ENCODE results near the gene FADS2. TPM values are rescaled to one million over a fixed set of nuclear protein-coding genes. Genes with fewer than 3 reads are reported as not detected.
A peak's percentile ranks its signal among the peaks of the same experiment; 100 is the strongest.

The FADS2 gene
- total and polyA plus RNA-seq, 2 of the 13 experiments (the other 11 are each of a cell fraction or from before 2014, with no cell fraction given) = 90.1 to 124 TPM

- TF ChIP-seq, protein P1, sequence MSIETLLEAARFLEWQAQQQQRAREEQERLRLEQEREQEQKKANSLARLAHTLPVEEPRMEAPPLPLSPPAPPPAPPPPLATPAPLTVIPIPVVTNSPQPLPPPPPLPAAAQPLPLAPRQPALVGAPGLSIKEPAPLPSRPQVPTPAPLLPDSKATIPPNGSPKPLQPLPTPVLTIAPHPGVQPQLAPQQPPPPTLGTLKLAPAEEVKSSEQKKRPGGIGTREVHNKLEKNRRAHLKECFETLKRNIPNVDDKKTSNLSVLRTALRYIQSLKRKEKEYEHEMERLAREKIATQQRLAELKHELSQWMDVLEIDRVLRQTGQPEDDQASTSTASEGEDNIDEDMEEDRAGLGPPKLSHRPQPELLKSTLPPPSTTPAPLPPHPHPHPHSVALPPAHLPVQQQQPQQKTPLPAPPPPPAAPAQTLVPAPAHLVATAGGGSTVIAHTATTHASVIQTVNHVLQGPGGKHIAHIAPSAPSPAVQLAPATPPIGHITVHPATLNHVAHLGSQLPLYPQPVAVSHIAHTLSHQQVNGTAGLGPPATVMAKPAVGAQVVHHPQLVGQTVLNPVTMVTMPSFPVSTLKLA (IDR thresholded peaks at IDR 0.05) = peak; percentile 48
- no peak for TF ChIP-seq ZNF335 (CRISPR knock-in tag; IDR thresholded peaks at IDR 0.05)
- TF ChIP-seq HNF4G (IDR thresholded peaks at IDR 0.05; ENCODE audit: borderline replicate concordance, low read depth, low read length) = no peak
- 0 out of 2 replicates have a peak, but pooled peaks have one; percentile 16 for TF ChIP-seq HNF4G (CRISPR knock-in tag; IDR thresholded peaks at IDR 0.05; ENCODE audit: borderline replicate concordance, low read depth)
- TF ChIP-seq NRL (CRISPR knock-in tag; IDR thresholded peaks at IDR 0.05; ENCODE audit: borderline replicate concordance) = peak; percentile 60
- no peak for TF ChIP-seq ZBTB1 (CRISPR knock-in tag; IDR thresholded peaks at IDR 0.05; ENCODE audit: borderline replicate concordance)
- TF ChIP-seq, protein P2, sequence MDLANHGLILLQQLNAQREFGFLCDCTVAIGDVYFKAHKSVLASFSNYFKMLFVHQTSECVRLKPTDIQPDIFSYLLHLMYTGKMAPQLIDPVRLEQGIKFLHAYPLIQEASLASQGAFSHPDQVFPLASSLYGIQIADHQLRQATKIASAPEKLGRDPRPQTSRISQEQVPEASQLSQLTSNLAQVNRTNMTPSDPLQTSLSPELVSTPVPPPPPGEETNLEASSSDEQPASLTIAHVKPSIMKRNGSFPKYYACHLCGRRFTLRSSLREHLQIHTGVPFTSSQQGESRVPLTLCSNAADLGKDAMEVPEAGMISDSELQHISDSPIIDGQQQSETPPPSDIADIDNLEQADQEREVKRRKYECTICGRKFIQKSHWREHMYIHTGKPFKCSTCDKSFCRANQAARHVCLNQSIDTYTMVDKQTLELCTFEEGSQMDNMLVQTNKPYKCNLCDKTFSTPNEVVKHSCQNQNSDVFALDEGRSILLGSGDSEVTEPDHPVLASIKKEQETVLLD (CRISPR knock-in tag; IDR thresholded peaks at IDR 0.05; ENCODE audit: low read depth) = no peak
- TF ChIP-seq ZNF362 (CRISPR knock-in tag; IDR thresholded peaks at IDR 0.05; ENCODE audit: borderline replicate concordance) = no peak
- peak; percentile 99 for TF ChIP-seq ZC3H13 (CRISPR knock-in tag; IDR thresholded peaks at IDR 0.05)
- TF ChIP-seq SOX5 (CRISPR knock-in tag; IDR thresholded peaks at IDR 0.05; ENCODE audit: borderline replicate concordance) = no peak
- no peak for TF ChIP-seq ZBTB46 (CRISPR knock-in tag; IDR thresholded peaks at IDR 0.05; ENCODE audit: borderline replicate concordance)
- TF ChIP-seq HCFC1 (IDR thresholded peaks at IDR 0.05; ENCODE audit: low read depth, low read length) = no peak
- TF ChIP-seq ZNF646 (CRISPR knock-in tag; IDR thresholded peaks at IDR 0.05) = no peak
- no peak for TF ChIP-seq NR1H2 (CRISPR knock-in tag; IDR thresholded peaks at IDR 0.05; ENCODE audit: borderline replicate concordance, low read depth)
- no peak for TF ChIP-seq HNRNPH1 (optimal IDR thresholded peaks at IDR 0.05; ENCODE audit: low read depth, low read length)
- no peak for TF ChIP-seq RORA (CRISPR knock-in tag; IDR thresholded peaks at IDR 0.05)
Measured at GRCh38 chr11:61814958-61815789, 12.9 kb upstream of the FADS2 start (continued).

All from HepG2 (cell line).